Astrocyte (in vitro differentiated cells and primary cell): ENCODE measurements around the gene TNFSF8.

Experiments
- CTCF ChIP-seq: IDR thresholded peaks from 2 replicates; pipeline ENCODE4 v1.5.1; 2011; ENCODE audit warnings: low read depth, mild to moderate bottlenecking, inconsistent platforms, low read length, moderate library complexity; ENCODE audit not compliant: insufficient read depth
- EZH2 ChIP-seq: IDR thresholded peaks from 2 replicates; pipeline ENCODE4 v1.6.1; 2012; ENCODE audit warnings: mild to moderate bottlenecking, low read length, inconsistent platforms; ENCODE audit not compliant: insufficient read depth

GRCh38 chr9:114854736-114855355, 75.5 kb downstream of the TNFSF8 start:
- no peak for TF ChIP-seq CTCF
- no peak for TF ChIP-seq EZH2
